Gastrocnemius medialis (tissue), 4 donors: Measurements from ENCODE around the gene MMEL1. TPM values are rescaled to one million over a fixed set of nuclear protein-coding genes. Genes with fewer than 3 reads are reported as not detected.

Experiments used
- ATAC-seq, 2 donors: fragments of 150-250 bp; one replicate each; pipeline ENCODE4 v1.9.1; 2016
- DNase-seq, 2 donors: peaks; one replicate each; pipeline ENCODE4 v3.0.0-alpha.2; 2019
- H3K27ac ChIP-seq, 4 donors: fragments of 200-600 bp; sonication (generic); 1 replicate in 1 of 4; 2 replicates in 3 of 4; pipeline ENCODE4 v1.5.1; 2016 to 2018; ENCODE audit warnings: mild to moderate bottlenecking in 2 of 4, moderate library complexity in 1 of 4
- H3K27me3 ChIP-seq, 3 donors: fragments of 200-600 bp; sonication (generic) in 2 of 3; 1 replicate in 1 of 3; 2 replicates in 2 of 3; pipeline versions ENCODE4 v1.5.1 to v1.6.0; 2016 to 2019; ENCODE audit warnings: mild to moderate bottlenecking in 1 of 3, moderate library complexity in 1 of 3
- H3K36me3 ChIP-seq, 2 donors: fragments of 200-600 bp; sonication (generic) in 1 of 2; one replicate each; pipeline ENCODE4 v1.5.1; 2017 to 2018
- H3K4me1 ChIP-seq, 2 donors: fragments of 200-600 bp; sonication (generic) in 1 of 2; one replicate each; pipeline ENCODE4 v1.5.1; 2016 to 2017; ENCODE audit warnings: mild to moderate bottlenecking in 2 of 2
- H3K4me3 ChIP-seq, 4 donors: fragments of 200-600 bp; sonication (generic) in 3 of 4; 1 replicate in 1 of 4; 2 replicates in 3 of 4; pipeline ENCODE4 v1.5.1; 2016 to 2019; ENCODE audit warnings: mild to moderate bottlenecking in 2 of 4
- H3K9me3 ChIP-seq, 3 donors: fragments of 200-600 bp; sonication (generic) in 2 of 3; 1 replicate in 1 of 3; 2 replicates in 2 of 3; pipeline ENCODE4 v1.5.1; 2016 to 2019
- CTCF ChIP-seq, 5 experiments: fragments of 450-650 bp in 3 of 5; fragments of 200-600 bp in 2 of 5; sonication (generic) in 2 of 5; IDR thresholded peaks in 4 of 5; conservative IDR thresholded peaks in 1 of 5; 1 replicate in 4 of 5; 2 replicates in 1 of 5; pipeline ENCODE4 v1.5.1; 2016 to 2019; ENCODE audit warnings: antibody characterized with exemption in 5 of 5, mild to moderate bottlenecking in 3 of 5, moderate library complexity in 3 of 5
- POLR2A ChIP-seq, 2 donors: fragments of 450-650 bp; IDR thresholded peaks; one replicate each; pipeline ENCODE4 v1.6.1; 2017; ENCODE audit warnings: antibody characterized with exemption in 2 of 2, mild to moderate bottlenecking in 2 of 2, moderate library complexity in 2 of 2
- in situ Hi-C, 4 donors: fragments of 200-750 bp; cut with MboI; loops; one replicate each; pipeline versions ENCODE4 v1.15.0 to v1.8.0; 2017; ENCODE audit warnings: low sequenced_read_pairs in 4 of 4
- intact Hi-C: fragments of 100-400 bp; cut with DNase I; formaldehyde crosslinking; loops from one replicate; pipeline ENCODE4 v1.15.1; 2023; ENCODE audit warnings: low total_unique reads
- total RNA-seq, 4 donors: library from RNA; depleted of rRNA; stranded (reverse); fragments of >200 nt; gene quantifications; one replicate each; pipeline versions ENCODE4 v1.1.0 to v1.2.3, GENCODE V29; 2016

The MMEL1 gene
- total RNA-seq, 4 donors from 2014 or later, result not detected

- Histone ChIP-seq H3K27ac (peak overlapping the region; percentile 47 to 70 (median 69)), H3K36me3 (no peaks in the 10 kb centered on the region), H3K4me1 (peaks cover 0 to 3% of the 10 kb centered on the region in 2 donors), H3K27me3 (peaks cover 13 to 37% (median 16%) of the 10 kb centered on the region in 3 donors), H3K9me3 (no peaks in the 10 kb centered on the region), H3K4me3 (no peak overlapping the region)
- intact Hi-C loops (no loop called here), in situ Hi-C loops (loop anchor here in 2 of 4 donors (25.0 kb wide), 1 partner anchor 389 kb away; the partner anchor contains the start of gene FAAP20 (in 2 of the 2))
- DNase-seq (no peak), ATAC-seq (peak in 1 of 2 donors; percentile 17)
- TF ChIP-seq CTCF (IDR thresholded peaks at IDR 0.05 in 4 of 5, conservative IDR thresholded peaks at IDR 0.05 in 1 of 5) (no peak), POLR2A (IDR thresholded peaks at IDR 0.05) (no peak)
These were observed 56.8 kb downstream of the MMEL1 start for GRCh38 chr1:2575801-2576663.

GRCh38 chr1:2574350-2574749 lies 58.5 kb downstream of the MMEL1 start:
- DNase-seq, result no peak
- TF ChIP-seq POLR2A (IDR thresholded peaks at IDR 0.05) (no peak), CTCF (IDR thresholded peaks at IDR 0.05 in 4 of 5, conservative IDR thresholded peaks at IDR 0.05 in 1 of 5) (no peak)
- no peak overlapping the region for H3K27ac ChIP-seq
- no peaks in the 10 kb centered on the region for H3K36me3 ChIP-seq
- in situ Hi-C loops, result no loop called here
- ATAC-seq, result no peak
- H3K4me1 ChIP-seq, result peaks cover 0 to 3% of the 10 kb centered on the region in 2 donors
- H3K4me3 ChIP-seq, result no peak overlapping the region
- no peaks in the 10 kb centered on the region for H3K9me3 ChIP-seq
- intact Hi-C loops, result no loop called here
- H3K27me3 ChIP-seq, result peaks cover 7 to 26% (median 11%) of the 10 kb centered on the region in 3 donors

- in situ Hi-C loops (no loop called here), intact Hi-C loops (no loop called here)
- H3K36me3 ChIP-seq, result no peaks in the 10 kb centered on the region
- H3K4me1 ChIP-seq, result no peaks in the 10 kb centered on the region
- ATAC-seq (no peak), DNase-seq (no peak)
- TF ChIP-seq CTCF (IDR thresholded peaks at IDR 0.05 in 4 of 5, conservative IDR thresholded peaks at IDR 0.05 in 1 of 5) (no peak), POLR2A (IDR thresholded peaks at IDR 0.05) (no peak)
- no peak overlapping the region for H3K27ac ChIP-seq
- no peak overlapping the region for H3K4me3 ChIP-seq
- H3K27me3 ChIP-seq, result peaks cover 4 to 16% (median 7%) of the 10 kb centered on the region in 3 donors
- H3K9me3 ChIP-seq, result no peaks in the 10 kb centered on the region
These were observed 59.4 kb downstream of the MMEL1 start for GRCh38 chr1:2573250-2573920.

GRCh38 chr1:2571348-2571747 lies 61.5 kb downstream of the MMEL1 start:
- Histone ChIP-seq H3K4me3 (no peak overlapping the region), H3K27me3 (peaks cover 5 to 25% (median 7%) of the 10 kb centered on the region in 3 donors), H3K9me3 (no peaks in the 10 kb centered on the region), H3K4me1 (no peaks in the 10 kb centered on the region), H3K36me3 (no peaks in the 10 kb centered on the region), H3K27ac (no peak overlapping the region)
- ATAC-seq, result no peak
- no peak for DNase-seq
- TF ChIP-seq CTCF (IDR thresholded peaks at IDR 0.05 in 4 of 5, conservative IDR thresholded peaks at IDR 0.05 in 1 of 5) (no peak), POLR2A (IDR thresholded peaks at IDR 0.05) (no peak)
- intact Hi-C loops (no loop called here), in situ Hi-C loops (no loop called here)
